NCI-H1105 (cell line): Measurements from ENCODE around the gene C2CD4D.

Source experiments
- DNase-seq: peaks from one replicate; lab custom pipeline; 2025; lab: John Stamatoyannopoulos, UW

The C2CD4D gene

GRCh38 chr1:151814426-151814825, 25.2 kb downstream of the C2CD4D start:
- no peak for DNase-seq

DNA sequence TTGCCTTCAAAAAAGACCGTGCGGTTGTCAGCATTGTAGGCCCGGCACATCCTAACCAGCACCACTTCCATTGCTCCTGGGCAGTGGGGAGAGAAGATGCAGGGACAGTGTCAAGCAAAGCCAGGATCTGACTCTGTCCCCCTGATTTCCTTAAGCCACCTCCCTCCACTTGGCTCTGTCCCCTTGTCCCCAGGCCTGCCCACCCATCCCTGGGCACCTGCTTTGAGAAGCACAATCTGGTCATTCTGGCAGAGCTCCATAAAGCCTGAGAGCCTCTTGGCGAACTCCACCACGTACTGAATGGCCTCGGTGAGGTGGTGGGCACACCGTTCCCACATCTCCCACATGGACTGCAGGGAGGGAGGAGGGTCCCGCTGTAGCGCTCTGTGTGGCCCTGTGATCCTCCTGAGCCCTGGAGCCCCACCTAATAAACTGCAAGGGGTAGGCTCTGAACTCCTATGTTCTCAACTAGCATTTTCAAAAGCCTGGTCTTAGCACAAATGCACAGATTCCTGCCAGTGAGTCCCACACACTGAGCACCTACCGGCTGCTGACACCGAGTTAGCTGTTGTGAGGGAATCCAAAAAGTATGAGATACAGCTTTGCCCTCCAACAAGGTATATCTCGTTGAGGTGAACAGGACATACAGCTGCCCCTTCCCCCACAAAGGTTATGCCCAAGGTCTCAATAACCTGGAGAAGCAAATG, 26.2 kb downstream of the C2CD4D start:
- DNase-seq = no peak

- no peak for DNase-seq
Observed at GRCh38 chr1:151811181-151811580, 28.4 kb downstream of the C2CD4D start.

- no peak for DNase-seq
Observed at GRCh38 chr1:151809985-151810556, 29.5 kb downstream of the C2CD4D start.

DNA sequence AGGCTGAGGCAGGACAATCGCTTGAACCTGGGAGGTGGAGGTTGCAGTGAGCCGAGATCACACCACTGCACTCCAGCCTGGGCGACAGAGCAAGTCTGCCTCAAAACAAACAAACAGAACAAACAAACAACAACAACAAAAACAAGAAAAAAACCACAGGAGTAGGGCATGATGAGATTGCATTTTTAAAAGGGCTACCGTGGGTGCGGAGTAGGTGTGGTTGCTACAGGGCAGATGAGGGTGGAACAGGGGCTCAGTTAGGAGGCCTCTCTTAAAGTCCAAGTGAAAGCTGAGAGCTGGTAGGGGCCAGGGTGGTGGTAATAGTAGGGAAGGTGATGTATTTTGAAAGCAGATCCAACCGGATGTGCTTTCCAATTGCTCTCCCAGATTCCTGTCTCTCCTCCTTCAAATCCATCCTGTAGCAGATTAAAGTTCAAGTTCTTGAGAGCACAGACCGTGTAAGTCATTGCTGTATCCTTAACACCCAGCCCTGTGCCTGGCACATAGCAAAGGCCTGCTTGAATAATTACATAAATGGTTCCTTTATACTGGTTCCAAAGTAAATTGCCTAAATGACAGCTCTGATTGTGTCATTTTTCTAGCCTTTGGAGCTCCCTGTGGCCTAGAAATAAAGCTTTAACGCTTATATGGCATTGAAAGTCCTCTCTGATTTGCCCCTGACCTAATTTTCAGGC, 30.2 kb downstream of the C2CD4D start:
- no peak for DNase-seq

DNA sequence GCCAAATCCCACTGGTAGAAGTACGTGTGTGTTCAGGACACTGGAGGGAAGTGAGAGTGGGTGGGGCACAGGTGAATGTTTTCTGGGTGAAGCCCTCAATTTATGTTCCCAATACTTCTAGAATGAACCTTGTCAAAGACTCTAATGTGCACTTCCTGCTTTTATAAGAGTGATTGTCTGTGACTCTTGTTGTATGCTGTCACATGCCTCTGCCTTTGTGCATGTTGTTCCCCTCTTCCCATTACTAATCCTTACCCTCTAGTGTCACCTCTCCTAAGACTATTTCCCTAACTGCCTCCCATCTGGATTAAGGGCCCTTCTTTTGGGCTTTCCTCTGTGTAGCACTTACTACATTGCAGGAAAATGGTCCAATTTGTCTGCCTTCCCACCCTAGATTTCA, 31.9 kb downstream of the C2CD4D start:
- no peak for DNase-seq

DNA sequence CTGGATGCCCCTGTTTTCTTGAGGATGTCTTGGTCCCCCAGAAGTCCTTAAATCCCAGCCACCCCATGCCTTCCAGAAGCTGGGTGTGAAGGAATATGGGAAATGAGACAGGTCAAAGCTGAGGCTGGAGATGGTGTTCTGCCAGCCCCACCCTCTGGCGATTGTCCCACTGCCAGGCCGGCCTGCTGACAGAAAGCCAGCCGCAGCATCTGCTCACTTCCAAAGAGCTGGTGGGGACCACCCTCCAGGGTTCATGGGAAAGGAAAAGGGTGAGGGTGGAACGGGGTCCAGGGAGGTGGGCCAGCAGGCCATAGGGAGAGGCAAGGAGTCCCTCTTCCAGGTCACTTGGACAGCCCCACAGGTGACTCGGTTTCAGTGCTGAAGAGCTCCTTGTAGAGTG, 32.5 kb downstream of the C2CD4D start:
- DNase-seq = no peak

DNA sequence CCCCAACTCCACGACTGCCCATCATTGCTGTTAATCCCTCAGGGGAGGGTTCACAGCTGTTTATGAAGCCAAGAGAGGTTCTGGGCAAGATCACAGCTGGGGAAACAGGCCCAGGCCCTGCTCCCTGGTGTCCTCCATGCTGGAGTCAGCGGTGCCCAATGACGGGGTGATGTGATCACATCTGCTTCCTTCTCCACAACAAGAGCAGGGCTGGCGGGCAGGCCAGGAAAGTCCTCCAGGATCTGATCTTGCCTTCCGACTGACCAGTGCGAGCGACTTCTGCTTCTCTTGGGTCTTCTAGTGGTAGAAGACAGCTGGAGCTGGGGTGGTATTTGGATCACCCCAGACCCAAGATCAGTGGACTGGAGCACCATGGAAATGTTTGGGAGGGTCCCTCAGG, 33.5 kb downstream of the C2CD4D start:
- DNase-seq = no peak

DNA sequence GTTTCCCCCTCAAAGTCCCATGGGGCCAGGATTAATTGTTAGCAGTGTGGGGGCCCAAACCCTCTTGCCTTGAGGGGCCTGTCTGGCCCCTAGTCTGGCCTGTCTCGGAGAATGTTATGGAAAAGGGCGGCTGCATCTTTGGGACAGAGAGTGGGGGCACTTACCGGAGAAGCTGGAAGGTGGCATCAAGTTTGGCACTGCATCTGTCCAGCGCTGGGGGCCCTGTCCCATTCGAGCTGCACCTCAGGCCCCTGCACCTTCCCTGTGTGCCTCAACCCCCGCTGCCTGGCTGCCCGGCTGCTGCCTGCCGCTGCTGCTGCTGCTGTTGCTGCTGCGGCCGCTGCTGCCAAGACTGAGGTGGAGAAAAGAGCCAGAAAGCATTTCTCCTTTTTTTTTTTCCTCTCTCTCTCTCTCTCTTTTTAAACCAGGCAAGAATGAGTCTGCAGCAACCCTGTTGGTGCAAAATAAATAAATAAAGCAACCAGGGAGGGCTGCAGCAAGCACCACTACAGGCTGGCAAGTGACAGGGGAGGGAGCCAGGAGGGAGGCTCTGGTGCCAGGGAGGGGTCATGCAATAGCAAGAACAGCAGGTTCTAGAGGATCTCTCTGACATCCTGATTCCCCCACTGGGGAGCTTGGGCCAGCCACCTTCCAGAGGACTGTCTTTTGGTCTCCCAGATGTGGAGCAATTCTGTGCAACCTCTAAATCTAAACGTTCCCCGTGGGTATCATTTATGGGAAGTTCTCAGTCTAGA, 34.4 kb downstream of the C2CD4D start, which contains the start of gene LINGO4:
Gene LINGO4, minus strand, starts transcription at position 354 of the 755 bp plus-strand sequence. CDS start 2,715 bp downstream, outside the sequence.
- no peak for DNase-seq

GRCh38 chr1:151803915-151804314, 35.7 kb downstream of the C2CD4D start:
- DNase-seq = no peak

DNA sequence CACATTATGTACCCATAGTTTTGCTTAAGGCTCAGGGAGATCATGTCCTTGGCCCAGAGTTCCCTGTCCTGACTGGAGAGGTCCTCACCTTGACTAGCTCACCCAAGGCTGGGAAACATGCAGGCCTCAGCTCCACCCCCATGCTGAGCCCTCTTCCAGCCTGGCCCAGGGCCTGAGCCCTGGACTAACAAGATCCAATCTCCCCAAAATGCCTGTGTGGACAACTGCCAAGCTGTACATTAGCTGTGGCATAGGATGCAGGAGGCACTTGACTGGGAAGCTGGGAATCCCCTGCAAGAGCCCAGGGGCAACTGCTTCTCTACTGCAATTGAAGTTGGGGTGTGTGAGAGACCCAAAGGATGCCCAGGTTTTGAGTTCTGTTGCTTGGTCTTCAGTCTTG, 36.5 kb downstream of the C2CD4D start:
- DNase-seq = no peak

GRCh38 chr1:151802372-151802771, 37.2 kb downstream of the C2CD4D start:
- DNase-seq = no peak

DNA sequence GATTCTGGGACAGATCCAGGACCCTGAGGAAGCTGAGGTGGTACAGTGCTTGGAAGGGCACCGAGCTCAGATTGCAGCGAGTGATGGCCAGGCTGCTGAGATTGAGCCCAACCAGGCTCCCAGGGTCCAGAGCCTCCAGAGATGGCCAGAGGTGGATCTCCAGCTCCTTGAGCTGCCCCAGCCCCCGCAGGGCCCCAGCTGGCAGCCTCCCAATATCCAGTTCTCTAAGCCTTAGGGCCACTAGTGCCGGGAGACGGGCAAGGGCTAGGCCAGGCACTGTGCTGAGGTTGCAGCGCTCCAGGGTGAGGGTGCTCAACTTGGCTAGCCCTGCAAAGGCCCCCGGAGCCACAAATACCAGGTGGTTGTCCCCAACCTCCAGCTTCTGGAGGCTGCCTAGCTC, 37.8 kb downstream of the C2CD4D start:
- DNase-seq = no peak

DNA sequence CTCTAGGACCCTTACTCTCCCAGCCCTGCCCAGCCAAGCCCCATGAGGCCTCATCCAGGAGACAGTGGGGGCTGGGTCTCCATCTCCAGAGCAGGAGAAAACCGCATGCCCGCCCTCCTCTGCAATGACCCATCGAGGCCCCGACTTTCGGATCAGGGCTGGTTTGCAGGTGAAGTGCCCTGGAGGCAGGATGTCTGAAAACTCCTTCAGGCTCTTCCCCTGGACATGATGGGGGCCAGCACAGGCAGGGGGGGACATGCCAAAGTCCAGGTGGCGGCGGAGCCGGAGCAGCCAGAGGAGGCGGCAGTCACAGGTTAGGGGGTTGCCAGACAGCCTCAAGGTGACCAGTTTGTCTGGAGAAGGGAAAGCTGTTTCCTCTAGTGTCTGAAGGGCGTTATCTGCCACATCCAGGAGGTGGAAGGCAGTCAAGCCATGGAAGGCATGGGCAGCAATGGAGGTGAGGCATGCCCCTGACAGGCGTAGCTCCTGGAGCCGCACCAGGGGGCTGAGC, 38.3 kb downstream of the C2CD4D start:
- DNase-seq = no peak

GRCh38 chr1:151800830-151801229, 38.8 kb downstream of the C2CD4D start:
- DNase-seq = no peak

DNA sequence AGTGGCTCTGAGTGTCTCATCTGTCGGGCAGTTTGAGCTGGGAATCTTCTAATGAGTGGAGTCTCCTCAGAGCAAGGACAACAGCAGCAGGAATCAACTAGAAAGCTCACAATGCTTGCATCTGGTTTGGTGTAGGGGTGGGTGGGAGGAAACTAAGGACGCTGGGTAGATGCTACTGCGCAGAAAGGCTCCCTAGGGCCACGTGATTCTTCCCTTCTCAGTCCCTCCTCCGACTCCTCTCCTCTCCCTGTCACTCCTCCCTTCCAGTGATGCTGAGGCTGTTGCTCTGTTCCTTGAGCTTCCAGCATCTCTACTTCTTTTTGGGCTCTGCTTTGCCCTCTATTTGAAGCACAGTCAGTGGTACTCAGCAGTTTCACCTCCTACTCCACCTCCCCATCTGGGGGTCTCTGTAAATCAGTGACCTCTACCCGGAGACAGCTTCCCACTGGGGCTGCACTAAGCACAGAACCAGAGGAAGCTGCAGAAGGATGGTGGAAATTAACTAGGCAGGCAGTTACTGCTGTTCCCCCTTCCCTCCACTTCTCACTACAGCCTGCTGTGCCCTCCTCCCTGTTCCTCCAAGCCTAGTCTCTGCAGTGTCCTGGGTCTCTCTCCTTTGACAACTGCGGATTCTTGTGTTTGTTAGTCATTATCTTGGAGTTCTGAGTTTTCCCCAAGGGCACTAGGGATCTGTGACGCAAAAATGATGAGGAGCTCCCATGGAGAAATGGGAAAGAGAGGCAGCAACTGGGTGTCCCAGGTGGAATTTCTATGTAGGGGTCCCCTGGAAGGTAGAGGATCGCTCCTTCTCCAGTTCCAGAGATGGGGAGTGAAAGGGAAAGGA, 40.2 kb downstream of the C2CD4D start:
- DNase-seq = no peak

DNA sequence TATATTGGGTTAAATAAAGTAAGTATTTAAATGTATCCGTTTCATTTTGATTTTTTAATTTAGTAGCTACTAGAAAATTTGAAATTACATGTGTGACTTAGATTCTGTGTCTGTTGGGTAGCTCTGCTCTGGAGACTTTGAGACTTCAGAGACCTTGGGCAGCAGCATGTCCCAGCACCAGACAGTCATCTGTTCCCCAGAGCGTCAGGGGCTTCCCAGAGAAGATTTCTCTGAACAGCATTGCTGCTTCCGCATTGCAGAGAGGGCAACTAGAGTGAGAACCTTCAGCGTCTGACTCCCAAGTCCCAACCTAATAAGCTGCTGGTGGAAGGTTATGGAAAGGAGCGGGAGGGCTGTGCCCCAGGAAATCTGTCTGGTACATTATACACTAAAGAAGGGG, 41.0 kb downstream of the C2CD4D start:
- DNase-seq = no peak

GRCh38 chr1:151790940-151791651, 48.5 kb downstream of the C2CD4D start:
- DNase-seq = peak; percentile 14

GRCh38 chr1:151790071-151790939, 49.3 kb downstream of the C2CD4D start, which contains the start of gene TDRKH:
Gene TDRKH, minus strand, starts transcription at chr1:151790500. Its CDS starts 7,478 bp downstream, at chr1:151783022.
- peak; percentile 99 for DNase-seq
